Measurements from ENCODE around the gene SYT5.
A peak's percentile ranks its signal among the peaks of the same experiment; 100 is the strongest.
"Not testable (repeated sequence)": the region's sequence is repeated elsewhere in the genome, so short reads cannot be mapped to it uniquely, and the experiment has no call there.

SYT5 gene

DNA sequence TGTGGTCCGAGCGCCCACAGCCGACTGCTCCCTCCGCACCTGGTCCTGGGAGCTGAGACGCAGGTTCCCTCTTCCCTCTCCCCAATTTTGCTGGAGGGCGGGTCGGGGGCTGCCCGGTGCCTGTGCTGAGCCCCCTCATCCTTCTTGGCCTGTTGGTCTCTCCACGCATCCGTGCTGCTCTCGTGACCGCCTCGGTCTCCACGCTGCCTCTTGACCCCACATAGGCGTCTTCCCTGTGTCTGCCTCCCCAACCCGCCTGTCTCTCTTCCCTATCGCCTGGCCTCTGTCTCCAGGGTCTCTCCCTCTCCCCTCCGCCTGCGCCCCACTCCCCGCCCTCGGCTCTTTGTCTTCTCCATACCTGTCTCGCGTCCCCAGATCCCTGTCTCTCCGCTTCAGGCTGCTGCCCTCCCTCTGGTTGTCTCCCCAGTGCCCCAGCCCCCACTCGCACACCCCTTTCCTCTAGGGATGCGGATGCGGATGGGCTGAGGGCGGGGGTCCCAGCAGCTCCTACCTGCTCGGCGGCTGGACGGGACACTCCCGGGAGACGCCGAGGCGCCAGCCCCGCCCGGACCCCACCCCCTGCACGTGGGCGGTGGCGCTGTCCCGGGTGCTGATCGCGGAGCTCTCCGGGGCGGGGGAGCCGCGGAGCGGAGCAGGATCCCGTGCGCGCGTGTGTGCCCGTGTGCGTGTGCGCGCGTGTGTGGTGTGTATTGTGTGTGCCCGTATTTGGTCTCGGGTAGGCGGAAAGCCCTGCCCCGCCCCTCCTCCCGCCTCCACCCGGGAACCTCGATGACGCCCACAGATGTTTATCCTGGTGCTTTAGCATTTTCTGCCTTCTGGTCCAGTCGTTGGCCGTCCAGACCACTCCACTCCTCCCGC lies at the start of gene SYT5:
Gene SYT5, minus strand, starts transcription at position 684 of the 879 bp plus-strand sequence. CDS start 1,248 bp downstream, outside the sequence.
- peak; percentile 38 for DNase-seq

DNA sequence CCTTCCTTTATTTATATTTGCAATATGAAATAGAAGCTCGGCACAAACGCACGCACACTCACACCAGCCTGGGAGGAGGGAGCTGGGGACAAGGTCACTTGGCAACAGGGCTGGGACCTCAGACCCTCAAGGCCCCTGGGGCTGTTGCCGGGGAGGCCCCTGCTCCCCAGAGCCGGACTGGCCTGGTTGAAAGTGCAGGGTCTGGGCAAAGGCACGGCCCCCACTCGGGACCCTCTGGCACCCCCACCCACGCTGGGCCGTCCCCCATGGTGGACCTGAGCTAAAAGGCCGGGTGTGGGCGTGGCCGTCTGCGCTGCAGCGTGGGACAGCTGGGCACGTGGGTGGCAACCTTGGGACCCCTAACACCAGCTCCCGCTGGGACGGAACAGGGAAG lies 49.7 kb upstream of the SYT5 start:
- DNase-seq = no peak

DNA sequence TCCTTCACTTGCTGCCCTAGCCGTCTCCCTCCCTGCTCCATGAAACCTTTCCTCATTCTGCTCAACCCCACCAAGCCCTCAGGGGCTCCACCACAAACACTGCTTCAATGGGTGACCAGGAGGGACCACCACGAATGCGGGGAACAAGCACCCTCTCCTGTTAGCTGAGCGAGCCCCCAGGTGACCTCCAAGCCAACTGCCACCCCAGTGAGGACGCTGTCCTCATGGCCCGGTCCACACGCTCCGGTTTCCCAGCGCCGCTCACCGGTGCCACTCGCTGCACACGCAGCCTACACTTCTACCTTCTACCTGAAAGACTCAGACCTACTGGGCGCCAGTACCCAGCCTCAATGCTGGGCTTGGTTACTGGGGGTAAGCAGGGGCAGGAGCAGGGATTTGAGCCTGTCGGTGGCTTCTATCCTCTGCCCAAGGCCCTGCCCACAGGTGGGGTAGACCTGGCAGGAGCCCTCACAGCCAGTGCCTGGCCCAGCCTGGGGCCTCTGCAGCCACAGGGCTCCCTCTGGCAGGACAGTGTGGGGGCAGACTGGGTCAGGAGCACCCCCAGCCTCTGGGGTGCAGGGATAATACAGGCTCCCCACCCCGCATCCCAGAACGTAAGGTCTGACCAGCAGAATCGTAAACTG lies 49.2 kb upstream of the SYT5 start:
- DNase-seq = no peak

DNA sequence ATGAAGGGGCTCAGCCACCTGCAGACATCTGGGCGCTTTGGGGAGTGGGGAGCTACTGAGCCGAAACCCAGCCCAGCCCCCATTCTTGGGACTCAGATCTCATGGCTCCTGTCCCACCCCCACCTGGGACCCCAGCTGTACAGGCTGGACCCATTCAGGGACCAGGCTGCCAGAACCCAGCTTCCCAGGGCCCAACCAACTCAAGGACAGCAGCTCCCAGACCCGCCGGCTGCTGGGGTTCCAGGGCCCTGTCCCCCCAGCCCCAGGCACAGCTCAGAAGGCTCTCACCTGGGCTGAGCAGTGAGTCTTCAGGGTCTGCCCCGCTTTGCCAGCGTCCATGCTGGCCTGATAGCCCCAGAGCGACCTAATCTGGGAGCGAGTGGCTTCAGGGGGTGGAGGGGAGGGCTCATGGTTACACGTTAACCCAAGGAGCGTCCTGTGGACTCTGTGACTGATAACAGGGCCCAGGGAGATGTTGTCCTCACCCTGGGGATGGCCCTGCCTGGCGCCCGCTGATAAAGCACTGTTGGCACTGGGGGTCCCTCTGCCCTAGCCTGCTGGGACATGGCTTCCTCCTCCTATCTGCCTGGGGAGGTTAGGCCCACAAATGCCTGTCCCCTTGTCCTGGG lies 48.4 kb upstream of the SYT5 start, which contains the start of gene TMEM86B:
Gene TMEM86B, minus strand, starts transcription at position 361 of the 629 bp plus-strand sequence. Its CDS starts 22 bp downstream, at position 339.
- no peak for DNase-seq

DNA sequence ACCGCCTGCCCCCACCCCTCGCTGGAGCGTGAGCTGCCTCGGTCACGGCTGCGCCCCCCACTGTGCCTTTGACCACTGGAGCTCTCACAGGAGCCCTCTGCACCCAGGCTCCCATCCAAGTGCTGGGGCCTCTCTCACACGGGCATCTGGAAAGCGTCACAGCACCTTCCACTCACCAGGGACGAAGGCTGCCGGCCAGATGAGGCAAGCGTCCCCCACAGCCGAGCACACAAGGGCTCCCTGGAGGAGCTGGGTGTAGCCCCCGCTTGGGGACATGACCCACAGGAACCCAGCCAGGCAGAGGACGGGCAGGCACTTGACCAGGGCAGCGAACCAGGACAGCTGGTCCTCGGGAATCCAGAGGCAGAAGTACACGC lies 47.9 kb upstream of the SYT5 start:
- no peak for DNase-seq

DNA sequence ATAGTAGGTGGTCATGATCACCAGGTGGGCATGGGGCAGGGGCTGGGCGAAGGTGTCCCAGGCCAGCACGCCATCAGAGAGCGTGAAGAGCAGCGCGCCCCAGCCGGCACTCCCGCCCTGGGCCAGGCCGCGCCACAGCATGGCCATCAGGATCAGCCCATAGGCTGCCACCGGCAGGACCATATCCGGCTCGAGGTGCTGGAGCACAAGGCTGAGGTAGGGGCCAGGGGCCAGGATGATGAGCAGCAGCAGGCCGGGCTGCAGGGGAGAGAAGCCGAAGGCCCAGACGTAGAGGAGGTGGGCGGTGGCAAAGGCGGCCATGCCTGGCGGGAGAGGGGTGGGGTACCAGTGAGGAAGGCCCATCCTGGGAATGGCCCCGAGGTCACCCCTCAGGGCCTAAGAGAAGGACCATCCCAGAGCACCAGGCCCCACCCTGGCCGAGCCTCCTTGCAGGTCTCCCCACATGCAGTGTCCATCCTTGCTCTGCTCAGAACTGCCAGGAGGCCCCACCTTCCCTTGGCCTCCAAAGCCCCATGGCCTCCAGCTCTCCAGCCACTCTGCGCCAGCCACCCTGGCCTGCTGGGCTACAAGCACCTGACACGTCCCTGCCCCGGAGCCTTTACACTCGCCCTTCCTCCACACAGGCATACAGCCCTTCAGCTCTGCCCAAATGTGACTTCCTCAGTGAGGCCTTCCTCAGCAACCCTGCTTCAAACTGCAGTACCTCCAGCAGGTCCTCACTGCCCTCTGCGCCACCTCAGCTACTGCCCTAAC lies 47.3 kb upstream of the SYT5 start:
- no peak for DNase-seq

DNA sequence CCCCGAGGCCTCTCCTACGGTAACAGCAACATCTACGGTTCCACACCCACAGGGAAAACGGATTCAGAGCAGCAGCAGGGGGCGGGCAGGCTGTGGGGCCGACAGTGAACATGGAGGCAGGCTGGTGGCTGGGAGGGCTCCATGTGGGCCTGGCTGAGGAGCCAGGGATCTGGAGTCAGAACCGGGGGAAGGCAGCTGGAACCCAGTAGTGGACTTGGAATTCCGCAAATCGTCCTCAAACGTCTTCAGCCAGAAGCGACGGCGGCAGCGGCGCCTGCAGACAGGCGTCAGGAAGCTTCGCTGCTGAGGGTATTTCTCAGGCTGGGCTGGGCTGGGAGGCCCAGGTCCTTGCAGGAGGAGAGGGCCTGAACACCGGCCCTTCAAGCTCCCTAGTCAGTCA lies 46.7 kb upstream of the SYT5 start:
- no peak for DNase-seq

DNA sequence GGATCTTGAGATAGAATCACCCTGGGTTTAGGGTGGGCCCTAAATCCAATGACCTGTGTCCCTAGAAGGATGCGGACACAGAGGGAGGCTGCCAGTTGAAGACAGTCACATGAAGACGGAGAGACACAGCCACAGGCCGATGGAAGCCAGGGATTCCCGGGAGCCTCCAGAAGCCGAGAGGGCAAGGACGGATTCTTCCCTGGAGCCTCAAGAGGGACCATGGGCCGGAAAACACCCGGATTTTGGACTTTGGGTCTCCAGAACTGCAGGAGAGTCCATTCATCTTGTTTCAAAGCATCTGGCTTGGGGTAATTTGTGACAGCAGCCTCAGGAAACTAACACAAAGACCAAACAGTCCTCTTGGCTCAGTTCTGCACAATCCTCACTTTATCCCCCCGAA lies 46.2 kb upstream of the SYT5 start:
- no peak for DNase-seq

DNA sequence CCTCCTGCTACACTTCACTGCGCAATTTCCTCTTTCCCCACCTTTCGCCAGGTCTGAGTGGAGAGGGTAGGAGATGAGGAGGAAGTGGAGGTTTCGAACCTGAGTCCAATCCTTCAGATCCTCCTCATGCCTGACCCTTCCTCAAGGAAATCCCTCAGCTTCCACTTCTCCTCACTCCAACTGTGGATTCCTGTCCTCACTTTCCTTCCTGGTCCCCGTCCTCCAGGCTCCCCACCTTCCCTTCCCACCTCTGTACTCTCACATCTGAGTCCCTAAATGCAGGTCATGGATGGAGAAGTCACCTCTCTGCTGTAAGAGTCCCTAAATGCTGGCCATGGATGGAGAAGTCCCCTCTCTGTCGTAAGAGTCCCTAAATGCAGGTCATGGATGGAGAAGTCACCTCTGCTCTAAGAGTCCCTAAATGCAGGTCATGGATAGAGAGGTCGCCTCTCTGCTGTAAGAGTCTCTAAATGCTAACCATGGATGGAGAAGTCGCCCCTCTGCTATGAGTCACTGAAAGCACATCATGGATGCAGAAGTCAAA lies 45.4 kb upstream of the SYT5 start:
- DNase-seq = no peak

DNA sequence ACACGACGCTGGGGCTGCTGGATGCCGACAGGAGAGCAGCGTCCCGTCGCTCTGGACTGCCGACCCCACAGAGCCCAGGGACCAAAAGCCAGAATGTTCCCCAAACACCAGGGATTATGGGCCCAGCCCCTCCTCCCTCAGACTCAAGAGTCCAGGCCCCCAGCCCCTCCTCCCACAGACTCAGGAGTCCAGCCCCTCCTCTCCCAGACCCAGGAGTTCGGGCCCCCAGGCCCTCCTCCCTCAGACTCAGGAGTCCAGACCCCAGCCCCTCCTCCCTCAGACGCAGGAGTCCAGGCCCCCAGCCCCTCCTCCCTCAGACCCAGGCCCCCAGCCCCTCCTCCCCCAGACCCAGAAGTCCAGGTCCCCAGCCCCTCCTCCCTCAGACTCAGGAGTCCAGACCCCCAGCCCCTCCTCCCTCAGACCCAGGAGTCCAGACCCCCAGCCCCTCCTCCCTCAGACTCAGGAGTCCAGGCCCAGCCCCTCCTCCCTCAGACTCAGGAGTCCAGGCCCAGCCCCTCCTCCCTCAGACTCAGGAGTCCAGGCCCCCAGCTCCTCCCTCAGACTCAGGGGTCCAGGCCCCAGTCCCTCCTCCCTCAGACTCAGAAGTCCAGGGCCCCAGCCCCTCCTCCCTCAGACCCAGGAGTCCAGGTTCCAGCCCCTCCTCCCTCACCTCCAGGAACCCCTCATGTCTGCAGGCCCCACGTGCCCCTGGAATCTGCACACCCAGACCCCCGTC lies 44.8 kb upstream of the SYT5 start:
- not testable (repeated sequence) for DNase-seq

DNA sequence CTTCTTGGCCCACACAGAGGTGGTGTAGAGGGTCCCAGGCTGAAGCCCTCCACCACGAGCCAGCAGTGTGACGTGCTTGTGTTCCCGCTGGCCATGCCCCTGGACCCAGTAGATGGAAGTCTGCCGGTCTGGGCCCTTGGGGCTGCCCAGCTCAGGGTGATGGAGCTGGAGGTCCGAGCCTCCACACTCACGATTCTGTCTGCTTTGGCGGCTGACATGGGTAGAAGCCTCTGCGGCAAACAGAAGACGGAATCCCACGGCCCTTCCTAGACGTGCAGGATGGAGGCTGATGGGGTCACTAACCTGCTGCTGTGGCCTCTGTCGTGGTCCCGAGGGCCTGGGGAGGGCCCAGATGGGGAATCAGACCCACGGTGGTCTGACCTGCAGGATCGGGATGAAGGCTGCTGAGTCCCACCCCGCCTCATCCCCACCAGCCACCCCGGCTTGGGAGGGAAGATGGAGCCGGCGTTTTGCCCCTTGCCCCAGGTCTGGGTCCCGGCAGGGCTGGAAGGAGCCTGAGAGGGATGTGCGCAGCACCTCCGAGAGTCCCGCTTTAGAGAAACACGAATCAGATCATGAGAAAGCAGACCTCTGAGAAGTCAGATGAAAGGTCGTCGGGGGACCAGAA lies 44.1 kb upstream of the SYT5 start:
- DNase-seq = no peak

DNA sequence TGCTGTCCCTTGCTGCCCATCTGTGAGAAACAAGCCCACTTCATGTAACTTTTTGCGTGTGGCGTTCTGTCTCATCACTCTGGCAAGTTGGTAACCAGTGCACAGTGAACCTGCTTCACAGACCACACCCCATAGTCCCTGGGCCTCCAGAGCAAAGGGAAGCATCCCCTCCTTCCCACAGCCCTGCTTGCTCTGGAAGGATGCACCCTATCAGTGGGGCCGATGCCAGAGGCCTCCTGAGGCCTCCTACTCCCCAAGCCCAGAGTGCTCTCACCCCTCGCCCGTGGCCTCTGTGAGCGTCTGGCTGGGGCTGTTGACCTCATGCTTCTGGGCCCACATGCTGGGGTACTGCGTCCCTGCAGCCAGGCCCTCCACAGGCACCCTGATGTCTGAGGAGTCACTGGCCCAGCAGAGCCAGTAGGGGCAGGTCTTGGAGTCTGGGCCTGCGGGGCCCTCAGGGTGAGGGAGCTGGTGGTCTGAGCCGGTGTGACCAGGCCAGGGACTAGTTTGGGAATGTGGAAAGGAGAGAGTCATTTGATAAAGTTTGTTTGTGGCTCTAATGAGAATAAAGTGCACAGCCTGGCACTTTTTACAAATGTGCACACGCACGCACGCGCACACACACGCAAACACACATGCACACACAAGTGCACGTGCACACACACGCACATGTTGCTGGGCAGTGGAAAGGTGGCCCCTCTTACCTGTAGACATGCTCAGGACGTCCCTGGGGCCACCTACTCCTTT lies 43.4 kb upstream of the SYT5 start:
- no peak for DNase-seq

DNA sequence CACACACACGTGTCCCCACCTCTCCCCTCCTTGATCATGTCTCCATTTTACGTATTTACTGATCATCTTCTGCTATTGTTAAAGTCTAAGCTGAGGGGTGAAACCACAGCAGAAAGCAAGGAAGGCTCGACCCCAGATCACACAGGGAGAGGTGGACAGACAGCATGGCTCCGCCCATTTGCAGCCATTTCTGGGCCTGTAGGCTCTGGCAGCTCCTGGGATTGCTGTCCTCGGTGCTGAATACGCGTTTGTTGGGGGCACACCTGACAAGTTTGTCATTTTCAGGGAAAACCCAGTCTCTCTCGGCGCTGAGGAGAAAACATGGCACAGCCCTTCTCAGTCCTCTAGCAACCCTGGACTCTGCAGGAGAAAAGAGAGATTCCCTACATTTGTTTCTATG lies 40.4 kb upstream of the SYT5 start:
- no peak for DNase-seq

DNA sequence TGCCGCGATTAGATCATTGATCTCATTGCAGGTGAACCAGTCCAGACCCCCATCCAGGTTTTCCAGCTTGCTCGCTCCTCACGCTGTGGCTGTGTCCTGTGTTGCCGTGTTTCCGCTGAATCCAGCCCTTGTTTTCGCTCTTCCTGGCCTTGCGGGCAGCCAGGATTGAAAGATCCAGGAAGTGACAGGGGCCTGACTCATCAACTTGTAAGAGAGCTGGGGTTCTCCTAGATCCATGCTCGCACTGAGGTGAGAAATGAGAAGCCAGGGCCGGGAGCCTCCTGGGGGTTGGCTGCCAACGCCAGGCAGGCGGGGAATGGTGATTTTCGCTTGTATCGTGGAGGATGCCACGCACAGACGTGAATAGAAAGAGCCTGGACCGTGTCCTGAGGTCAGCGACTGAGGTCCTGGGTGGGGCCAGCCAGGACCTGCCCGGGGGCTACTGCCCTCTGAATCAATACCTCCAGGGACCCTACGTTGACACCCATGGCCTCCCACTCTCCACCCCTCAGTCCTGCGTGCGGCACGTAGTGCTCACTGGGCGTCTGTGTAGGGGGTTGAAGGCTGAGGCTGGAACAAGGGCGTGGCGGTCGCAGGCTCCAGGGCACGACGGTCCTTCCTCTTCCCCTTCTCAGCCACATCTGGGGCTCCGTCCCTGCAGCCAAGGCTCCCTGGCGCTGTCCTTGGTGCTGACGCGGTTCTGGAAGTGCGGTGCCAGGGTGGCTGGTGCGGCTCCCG lies 36.5 kb upstream of the SYT5 start:
- DNase-seq = no peak

DNA sequence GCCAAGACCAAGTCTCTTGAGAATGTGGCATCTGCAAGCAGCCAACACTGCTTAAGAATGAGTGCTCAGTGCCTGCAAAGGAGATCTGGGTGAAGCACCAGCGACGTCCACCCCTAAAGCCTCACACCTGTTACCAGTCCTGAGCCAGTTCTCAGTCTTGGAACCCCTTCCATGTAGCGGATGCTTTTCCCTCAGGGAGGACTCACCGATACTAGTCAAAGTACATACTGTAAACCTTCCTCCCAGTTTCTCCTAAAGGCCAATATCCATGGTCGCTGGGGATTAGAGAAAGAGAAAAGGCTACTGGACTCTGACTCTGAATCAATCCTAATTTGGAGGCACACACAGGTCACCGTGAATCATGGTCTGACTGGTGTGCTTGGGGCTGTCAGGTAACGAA lies 33.5 kb upstream of the SYT5 start:
- DNase-seq = no peak

DNA sequence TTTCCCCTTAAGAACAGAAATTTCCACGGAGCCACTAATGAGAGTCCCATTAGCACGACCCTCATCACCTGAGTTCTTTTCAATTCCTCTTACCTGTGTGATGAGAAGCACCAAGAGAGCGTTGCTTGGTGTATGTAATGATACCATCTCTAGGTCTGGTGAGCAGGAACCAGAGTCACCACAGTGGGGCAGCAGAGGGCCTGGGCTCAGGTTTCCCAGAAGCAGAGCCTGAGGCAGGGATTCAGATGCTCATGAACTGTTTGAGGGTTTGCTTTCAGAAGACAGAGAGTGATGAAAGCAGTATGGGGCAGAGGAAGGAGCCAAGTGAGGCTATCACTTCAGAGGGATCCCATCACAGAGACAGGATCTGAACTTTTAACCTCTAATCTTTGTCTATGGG lies 32.4 kb upstream of the SYT5 start:
- no peak for DNase-seq

DNA sequence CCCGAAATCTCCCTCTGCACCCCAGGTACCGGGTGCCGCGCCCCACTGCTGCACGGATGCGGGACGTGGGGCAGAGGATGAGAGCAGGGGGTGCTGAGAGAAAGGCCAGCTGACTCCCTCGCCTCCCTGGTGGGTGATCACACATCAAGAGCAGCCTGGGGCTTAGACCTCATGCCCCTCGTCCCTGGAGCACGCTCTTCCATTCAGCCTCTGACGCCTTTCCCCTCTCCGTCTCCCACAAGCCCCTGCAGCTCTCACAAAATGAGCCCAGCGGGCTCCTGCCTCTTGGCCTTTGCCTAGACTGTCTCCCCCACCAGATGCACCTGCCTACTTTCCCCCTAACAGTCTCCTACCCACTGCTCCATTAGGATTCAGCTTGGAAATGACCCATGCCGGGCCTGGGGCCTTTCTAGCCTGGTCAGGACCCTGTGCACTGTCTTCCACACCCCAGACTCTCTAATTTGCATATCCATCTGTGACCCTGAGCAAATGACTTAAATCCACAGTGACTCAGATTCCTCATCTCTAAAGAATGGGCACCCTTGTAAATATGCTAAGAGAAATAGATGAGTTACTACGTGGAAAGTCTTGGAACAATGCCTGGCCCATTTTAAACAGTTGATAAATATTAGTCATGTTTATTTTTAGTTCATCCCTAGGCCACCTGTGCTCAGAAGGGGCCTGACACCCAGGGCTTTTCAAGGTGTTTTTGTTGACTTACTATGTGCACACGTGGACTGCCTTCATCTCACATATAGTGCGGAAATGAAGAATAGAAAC lies 29.8 kb upstream of the SYT5 start:
- DNase-seq = no peak

DNA sequence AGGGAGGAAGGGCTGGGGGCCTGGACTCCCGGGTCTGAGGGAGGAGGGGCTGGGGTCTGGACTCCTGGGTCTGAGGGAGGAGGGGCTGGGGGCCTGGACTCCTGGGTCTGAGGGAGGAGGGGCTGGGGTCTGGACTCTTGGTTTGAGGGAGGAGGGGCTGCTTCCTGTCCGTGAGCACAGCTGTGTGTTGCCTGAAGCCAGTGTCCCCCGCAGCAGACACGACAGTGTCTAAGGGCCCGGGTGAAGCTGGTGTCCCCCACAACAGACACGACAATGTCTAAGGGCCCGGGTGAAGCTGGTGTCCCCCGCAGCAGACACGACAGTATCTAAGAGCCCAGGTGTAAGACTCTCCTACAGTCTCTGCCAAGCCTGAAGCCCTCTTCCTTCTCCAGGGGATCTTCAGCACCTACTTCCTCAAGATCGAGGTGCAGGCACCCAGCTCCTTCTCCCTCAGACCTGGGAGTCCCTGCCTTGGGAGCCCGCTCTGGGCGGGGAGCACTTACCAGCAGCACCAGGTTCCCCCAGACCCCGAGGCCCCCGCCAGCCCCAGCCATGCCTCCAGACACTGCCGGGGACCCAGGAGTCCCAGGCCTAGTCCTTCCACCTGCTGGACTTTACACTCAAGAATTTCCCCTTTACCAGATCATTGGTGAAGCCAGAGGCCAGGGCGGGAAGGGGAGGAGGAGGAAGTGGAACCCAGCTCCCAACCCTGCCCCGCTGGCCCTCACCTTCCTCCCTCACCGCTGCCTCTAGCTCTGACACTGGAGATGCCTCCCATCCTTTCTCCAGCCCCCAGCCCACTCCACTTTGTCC lies 29.0 kb upstream of the SYT5 start, which contains the start of gene PTPRH:
Gene PTPRH, minus strand, starts transcription at position 622 of the 813 bp plus-strand sequence. Its CDS starts 68 bp downstream, at position 554.
- DNase-seq = no peak

All from NCI-H748 treated with DMSO at 0.1 percent for 48 hours (cell line).